GM19238 (cell line): ENCODE measurements around the gene ADAMTS18.
"Not testable (repeated sequence)": the region's sequence is repeated elsewhere in the genome, so short reads cannot be mapped to it uniquely, and the experiment has no call there.

Experiments used
- DNase-seq: peaks from one replicate; pipeline ENCODE4 v3.0.0; 2011; ENCODE audit warnings: low spot score; ENCODE audit not compliant: insufficient read length

The ADAMTS18 gene

GRCh38 chr16:77434530-77435271 lies at the start of gene ADAMTS18:
ADAMTS18 (minus strand) TSS chr16:77435034; CDS start chr16:77434695, 339 bp downstream.
- no peak for DNase-seq

- no peak for DNase-seq
These were observed 46.0 kb upstream of the ADAMTS18 start for GRCh38 chr16:77480681-77481315.

GRCh38 chr16:77472262-77472661 lies 37.4 kb upstream of the ADAMTS18 start:
- no peak for DNase-seq

- DNase-seq = no peak
These were observed 36.0 kb upstream of the ADAMTS18 start for GRCh38 chr16:77470851-77471250.

- DNase-seq = no peak
These were observed 34.8 kb upstream of the ADAMTS18 start for GRCh38 chr16:77469634-77470033.

GRCh38 chr16:77468831-77469230 lies 34.0 kb upstream of the ADAMTS18 start:
- no peak for DNase-seq

- DNase-seq = no peak
These were observed 33.0 kb upstream of the ADAMTS18 start for GRCh38 chr16:77467821-77468335.

GRCh38 chr16:77463659-77464058 lies 28.8 kb upstream of the ADAMTS18 start:
- DNase-seq = not testable (repeated sequence)

GRCh38 chr16:77462894-77463293 lies 28.1 kb upstream of the ADAMTS18 start:
- no peak for DNase-seq

- DNase-seq = no peak
These were observed 24.9 kb upstream of the ADAMTS18 start for GRCh38 chr16:77459534-77460254.

- DNase-seq = no peak
These were observed 22.2 kb upstream of the ADAMTS18 start for GRCh38 chr16:77457046-77457445.

- DNase-seq = no peak
These were observed 17.4 kb upstream of the ADAMTS18 start for GRCh38 chr16:77452243-77452642.

- DNase-seq = no peak
These were observed 16.1 kb upstream of the ADAMTS18 start for GRCh38 chr16:77450790-77451487.

- DNase-seq = no peak
These were observed 14.4 kb upstream of the ADAMTS18 start for GRCh38 chr16:77449208-77449607.

GRCh38 chr16:77445324-77445723 lies 10.5 kb upstream of the ADAMTS18 start:
- DNase-seq = no peak

GRCh38 chr16:77444147-77444460 lies 9.3 kb upstream of the ADAMTS18 start:
- no peak for DNase-seq

GRCh38 chr16:77443357-77444146 lies 8.7 kb upstream of the ADAMTS18 start:
- DNase-seq = no peak

- no peak for DNase-seq
These were observed 7.2 kb upstream of the ADAMTS18 start for GRCh38 chr16:77442078-77442477.

- DNase-seq = no peak
These were observed 4.3 kb upstream of the ADAMTS18 start for GRCh38 chr16:77439106-77439505.

- no peak for DNase-seq
These were observed 3.0 kb upstream of the ADAMTS18 start for GRCh38 chr16:77437859-77438258.

GRCh38 chr16:77435272-77435820 lies 512 bp upstream of the ADAMTS18 start:
- no peak for DNase-seq
